GM21717 (cell line): ENCODE data around the gene SLC18B1.
A peak's percentile ranks its signal among the peaks of the same experiment; 100 is the strongest.

ENCODE experiments used
- ATAC-seq: cut with Tn5 transposase; IDR thresholded peaks from one replicate; pipeline ENCODE4 v1.9.1; 2021; ENCODE audit warnings: mild to moderate bottlenecking, moderate library complexity; ENCODE audit not compliant: unreplicated experiment

Gene SLC18B1

GRCh38 chr6:132797951-132798868, at the start of gene SLC18B1:
Gene SLC18B1 (minus strand): TSS chr6:132798637. CDS start chr6:132798456, 181 bp downstream.
- ATAC-seq: peak; percentile 42

GRCh38 chr6:132843316-132844035, 45.0 kb upstream of the SLC18B1 start:
- ATAC-seq: no peak

GRCh38 chr6:132841966-132842365, 43.5 kb upstream of the SLC18B1 start:
- ATAC-seq: no peak

GRCh38 chr6:132832891-132833290, 34.5 kb upstream of the SLC18B1 start:
- ATAC-seq: no peak

GRCh38 chr6:132830334-132830751, 31.9 kb upstream of the SLC18B1 start:
- no peak for ATAC-seq

GRCh38 chr6:132820629-132821381, 22.4 kb upstream of the SLC18B1 start:
- no peak for ATAC-seq

- no peak for ATAC-seq
Measured at GRCh38 chr6:132819405-132820161, 21.1 kb upstream of the SLC18B1 start.

GRCh38 chr6:132818404-132819359, 20.2 kb upstream of the SLC18B1 start:
- ATAC-seq: no peak

GRCh38 chr6:132817554-132818403, 19.3 kb upstream of the SLC18B1 start:
- no peak for ATAC-seq

GRCh38 chr6:132816660-132817059, 18.2 kb upstream of the SLC18B1 start:
- ATAC-seq: no peak

GRCh38 chr6:132814716-132815570, 16.5 kb upstream of the SLC18B1 start:
- peak; percentile 14 for ATAC-seq

- peak; percentile 35 for ATAC-seq
Measured at GRCh38 chr6:132813173-132813856, 14.9 kb upstream of the SLC18B1 start.

- ATAC-seq: peak; percentile 10
Measured at GRCh38 chr6:132812756-132813172, 14.3 kb upstream of the SLC18B1 start.

- no peak for ATAC-seq
Measured at GRCh38 chr6:132812255-132812732, 13.9 kb upstream of the SLC18B1 start.

GRCh38 chr6:132811276-132811675, 12.8 kb upstream of the SLC18B1 start:
- no peak for ATAC-seq

- no peak for ATAC-seq
Measured at GRCh38 chr6:132805548-132805947, 7.1 kb upstream of the SLC18B1 start.

- no peak for ATAC-seq
Measured at GRCh38 chr6:132804251-132804650, 5.8 kb upstream of the SLC18B1 start.
